Ectodermal cell (in vitro differentiated cells): ENCODE results near the gene PNMA8A.

Experiments used
- H3K27ac ChIP-seq: 2 replicates; pipeline ENCODE4 v1.7.0; 2013; ENCODE audit warnings: mild to moderate bottlenecking, low read depth, low read length; ENCODE audit not compliant: insufficient read depth, poor library complexity, severe bottlenecking
- H3K27me3 ChIP-seq: 2 replicates; pipeline ENCODE4 v1.7.0; 2013; ENCODE audit warnings: mild to moderate bottlenecking, low read length; ENCODE audit not compliant: insufficient read depth, control insufficient read depth, poor library complexity, severe bottlenecking
- H3K36me3 ChIP-seq: one replicate; pipeline ENCODE4 v1.7.0; 2013; ENCODE audit warnings: low read length; ENCODE audit not compliant: control insufficient read depth, insufficient read depth
- H3K4me1 ChIP-seq: one replicate; pipeline ENCODE4 v1.7.0; 2013; ENCODE audit warnings: low read length; ENCODE audit not compliant: control insufficient read depth, insufficient read depth
- H3K4me3 ChIP-seq: 2 replicates; pipeline ENCODE4 v1.7.0; 2013; ENCODE audit warnings: low read depth, low read length, control low read depth; ENCODE audit not compliant: insufficient read depth
- H3K9me3 ChIP-seq: 2 replicates; pipeline ENCODE4 v1.7.0; 2013; ENCODE audit warnings: mild to moderate bottlenecking, low read length, moderate library complexity; ENCODE audit not compliant: control insufficient read depth
- WGBS, 2 experiments: methylation state at CpG; one replicate each; pipeline ENCODE4 v1.1.7; 2013; ENCODE audit warnings: missing lambda C conversion rate in 2 of 2; 5-methylcytosine and 5-hydroxymethylcytosine counted together

Gene PNMA8A

DNA sequence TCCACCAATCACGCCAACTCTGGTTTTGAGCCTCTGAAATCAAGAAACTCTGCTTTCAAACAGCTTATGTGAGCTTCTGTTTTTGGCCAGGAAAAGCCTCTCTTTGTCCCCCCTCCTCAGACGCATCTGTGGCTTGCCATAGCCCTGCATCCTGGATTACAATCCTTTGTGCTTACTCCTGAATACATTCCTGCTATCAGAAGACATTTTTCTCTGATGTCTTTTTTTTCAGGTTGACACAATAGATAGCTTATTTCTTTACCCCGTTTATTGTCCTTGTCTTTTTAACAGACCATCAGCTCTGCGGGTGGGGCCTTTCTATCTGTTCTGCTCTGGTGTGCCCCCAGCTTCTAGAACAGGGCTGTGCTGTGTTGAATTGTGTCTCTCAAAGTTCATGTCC lies 13.3 kb upstream of the PNMA8A start:
- Histone ChIP-seq H3K36me3 (no peaks in the 10 kb centered on the region), H3K4me3 (no peak overlapping the region), H3K9me3 (no peaks in the 10 kb centered on the region), H3K27ac (no peak overlapping the region), H3K27me3 (peaks cover 34% of the 10 kb centered on the region), H3K4me1 (peaks cover 13% of the 10 kb centered on the region)
- 74 to 79% methylated on average over 4 of the region's 4 CpGs for WGBS, 2 experiments

DNA sequence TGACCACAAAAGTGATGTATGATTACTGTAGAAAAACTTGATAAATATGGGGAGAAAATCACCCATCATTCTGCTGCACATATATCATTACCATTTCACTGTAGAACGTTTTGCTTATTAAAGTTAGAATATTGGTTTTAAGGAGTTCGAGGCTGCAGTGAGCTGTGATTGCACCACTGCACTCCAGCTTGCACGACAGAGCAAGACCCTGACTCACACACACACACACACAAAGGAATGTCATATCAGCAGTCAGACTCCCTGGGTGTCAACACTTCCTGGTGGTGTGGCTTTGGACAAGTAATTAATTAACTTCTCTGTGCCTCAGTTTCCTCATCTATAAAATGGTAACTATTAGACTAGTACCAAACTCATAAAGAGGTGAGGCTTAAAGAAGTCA lies 11.3 kb upstream of the PNMA8A start:
- no peaks in the 10 kb centered on the region for H3K36me3 ChIP-seq
- H3K27me3 ChIP-seq = peaks cover 13% of the 10 kb centered on the region
- H3K4me1 ChIP-seq = peaks cover 13% of the 10 kb centered on the region
- H3K27ac ChIP-seq = no peak overlapping the region
- no peak overlapping the region for H3K4me3 ChIP-seq
- WGBS, 2 experiments = 57 to 83% methylated on average over 1 to 3 of the region's 3 CpGs
- no peaks in the 10 kb centered on the region for H3K9me3 ChIP-seq

DNA sequence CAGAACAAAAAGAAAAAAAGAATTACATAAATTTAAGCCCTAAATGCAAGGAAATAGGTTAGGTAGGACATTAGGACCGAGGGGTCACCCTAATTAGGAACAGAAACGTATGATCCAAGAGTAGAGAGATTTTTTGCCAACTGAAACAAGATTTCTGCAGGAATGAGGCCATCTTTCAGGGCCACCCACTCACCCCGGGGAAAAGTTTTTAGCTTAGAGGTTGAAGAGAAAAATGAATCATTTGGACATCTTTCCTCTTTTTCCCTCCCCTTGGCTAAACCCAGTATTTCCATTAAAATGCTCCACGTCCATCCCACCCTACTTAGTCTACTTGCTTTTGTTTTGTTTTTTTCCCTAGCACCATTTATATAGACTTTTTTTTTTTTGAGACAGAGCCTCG lies 10.6 kb upstream of the PNMA8A start:
- Histone ChIP-seq H3K9me3 (no peaks in the 10 kb centered on the region), H3K27ac (no peak overlapping the region), H3K4me1 (peaks cover 13% of the 10 kb centered on the region), H3K4me3 (no peak overlapping the region), H3K36me3 (no peaks in the 10 kb centered on the region), H3K27me3 (peaks cover 6% of the 10 kb centered on the region)
- WGBS, 2 experiments = 88 to 93% methylated on average over 5 of the region's 5 CpGs

DNA sequence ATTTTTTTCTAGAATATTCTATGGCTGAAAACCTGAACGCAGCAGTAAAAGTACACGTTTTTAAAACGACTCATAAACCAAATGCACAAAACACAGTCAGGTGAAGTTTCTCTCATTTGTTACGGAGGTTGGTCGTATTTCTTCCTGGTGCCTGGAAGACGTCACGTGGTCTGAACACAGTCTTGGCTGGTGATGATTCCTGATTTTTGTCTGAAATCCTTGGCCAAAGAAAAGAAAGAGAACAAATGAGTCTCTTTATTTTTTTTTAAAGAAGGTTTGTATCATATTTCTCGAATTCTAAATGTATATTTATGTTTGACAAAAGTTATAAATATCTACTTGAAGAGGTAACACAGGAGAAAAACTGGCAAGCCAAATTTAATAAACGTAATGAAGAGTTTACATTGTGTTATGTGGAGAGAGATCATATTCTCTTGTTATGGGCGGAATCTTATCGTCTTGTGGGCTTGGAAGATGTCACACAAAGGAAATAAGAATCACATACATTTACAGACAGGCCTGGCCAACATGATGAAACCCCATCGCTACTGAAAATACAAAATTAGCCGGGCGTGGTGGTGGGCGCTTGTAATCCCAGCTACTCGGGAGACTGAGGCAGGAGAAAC lies 10.0 kb upstream of the PNMA8A start:
- 89 to 90% methylated on average over 15 to 16 of the region's 16 CpGs for WGBS, 2 experiments
- Histone ChIP-seq H3K27ac (no peak overlapping the region), H3K27me3 (peaks cover under 1% of the 10 kb centered on the region), H3K36me3 (no peaks in the 10 kb centered on the region), H3K4me1 (peaks cover 13% of the 10 kb centered on the region), H3K4me3 (no peak overlapping the region), H3K9me3 (no peaks in the 10 kb centered on the region)

DNA sequence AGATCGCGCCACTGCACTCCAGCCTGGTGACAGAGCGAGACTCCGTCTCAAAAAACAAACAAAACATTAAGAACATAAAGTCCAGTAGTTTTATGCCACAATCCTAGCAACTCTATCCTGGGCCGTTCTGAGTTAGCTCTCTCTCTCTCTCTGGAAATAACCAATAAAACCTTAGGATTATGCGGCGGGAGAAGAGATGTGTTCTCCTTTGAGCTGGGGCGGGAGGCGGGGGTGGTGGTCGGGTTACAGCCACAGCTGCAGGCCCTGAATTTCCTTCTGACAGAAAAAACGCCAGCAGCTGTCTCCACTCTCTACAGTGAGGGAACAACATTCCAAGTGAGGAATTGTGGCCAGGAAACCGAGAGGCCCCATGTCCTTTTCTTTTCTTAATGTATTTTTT lies 9.1 kb upstream of the PNMA8A start:
- Histone ChIP-seq H3K9me3 (no peaks in the 10 kb centered on the region), H3K4me3 (no peak overlapping the region), H3K27me3 (no peaks in the 10 kb centered on the region), H3K36me3 (no peaks in the 10 kb centered on the region), H3K27ac (peak overlapping the region; percentile 17), H3K4me1 (peaks cover 13% of the 10 kb centered on the region)
- 36 to 41% methylated on average over 12 of the region's 12 CpGs for WGBS, 2 experiments

DNA sequence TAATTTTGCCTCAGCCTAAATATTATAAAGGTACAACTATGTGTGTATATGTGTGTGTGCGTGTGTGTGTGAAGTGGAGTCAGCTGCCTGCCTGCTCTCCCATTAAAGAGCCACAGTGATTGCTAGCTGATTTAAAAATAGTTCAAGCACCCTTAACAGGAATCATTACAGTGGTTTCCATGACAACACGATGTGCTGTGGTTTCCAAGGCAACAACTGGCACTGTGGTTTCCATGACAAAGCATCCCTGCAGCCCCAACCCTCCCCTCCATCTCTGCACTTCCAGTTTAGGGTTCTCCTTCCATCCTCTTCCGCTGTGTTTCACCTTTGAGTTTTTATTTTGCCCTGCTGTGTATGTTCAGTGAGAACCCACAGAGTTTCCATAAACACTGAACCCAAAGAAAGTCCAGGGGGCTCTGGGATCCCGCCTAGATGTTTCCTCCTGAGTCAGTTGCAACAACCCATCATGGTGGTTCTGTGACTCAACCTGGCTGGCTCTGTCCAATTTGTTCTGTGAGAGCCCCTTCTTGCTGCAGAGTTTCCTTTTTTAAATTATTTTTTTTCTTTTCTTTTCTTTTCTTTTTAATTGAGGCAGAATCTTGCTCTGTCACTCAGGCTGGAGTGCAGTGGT lies 7.1 kb upstream of the PNMA8A start:
- Histone ChIP-seq H3K4me3 (no peak overlapping the region), H3K9me3 (no peaks in the 10 kb centered on the region), H3K27ac (no peak overlapping the region), H3K36me3 (no peaks in the 10 kb centered on the region), H3K27me3 (no peaks in the 10 kb centered on the region), H3K4me1 (peaks cover 8% of the 10 kb centered on the region)
- WGBS, 2 experiments = 39 to 50% methylated on average over 4 of the region's 4 CpGs

DNA sequence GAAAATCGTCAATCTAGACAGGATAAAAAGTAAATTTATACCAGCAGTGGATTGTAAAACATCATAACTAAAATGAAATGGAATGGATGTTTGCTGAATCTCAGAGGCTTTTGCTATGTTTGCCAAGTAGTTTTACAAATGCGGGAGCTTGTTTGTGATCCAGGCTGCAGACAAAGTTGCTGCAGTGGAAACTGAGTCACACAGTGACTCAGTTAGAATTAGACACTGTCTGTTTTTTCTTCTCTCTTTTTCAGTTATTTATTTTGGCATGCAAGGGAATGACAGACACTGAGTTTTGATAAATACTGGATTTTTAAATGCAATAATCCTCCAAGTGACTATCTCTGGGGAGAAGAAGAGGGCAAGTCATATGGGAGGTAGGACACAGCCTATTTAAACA lies 4.6 kb upstream of the PNMA8A start:
- Histone ChIP-seq H3K9me3 (no peaks in the 10 kb centered on the region), H3K27me3 (no peaks in the 10 kb centered on the region), H3K27ac (no peak overlapping the region), H3K4me1 (peaks cover 9% of the 10 kb centered on the region), H3K36me3 (no peaks in the 10 kb centered on the region), H3K4me3 (no peak overlapping the region)
- 98 to 99% methylated on average over 2 of the region's 2 CpGs for WGBS, 2 experiments

DNA sequence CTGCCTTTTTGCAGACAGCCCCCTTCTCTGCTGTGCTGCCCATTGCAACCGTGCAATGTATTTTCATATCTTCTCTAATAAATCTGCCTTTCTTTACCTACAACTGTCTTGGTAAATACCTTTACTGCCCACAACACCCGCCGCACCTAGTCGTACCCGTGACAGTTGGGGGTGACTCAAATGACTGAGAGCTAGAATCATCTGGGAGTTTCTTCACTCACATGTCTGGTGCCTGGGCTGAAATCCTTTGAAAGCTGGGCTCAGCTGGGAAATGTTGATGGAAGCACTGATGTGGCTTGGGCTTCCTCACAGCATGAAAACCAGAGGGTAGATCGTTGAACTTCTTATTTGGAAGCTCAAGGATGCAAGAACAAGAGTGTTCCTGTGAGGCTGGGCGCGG lies 2.8 kb upstream of the PNMA8A start:
- Histone ChIP-seq H3K4me3 (no peak overlapping the region), H3K9me3 (no peaks in the 10 kb centered on the region), H3K36me3 (peaks cover 4% of the 10 kb centered on the region), H3K27me3 (no peaks in the 10 kb centered on the region), H3K27ac (no peak overlapping the region), H3K4me1 (peaks cover 5% of the 10 kb centered on the region)
- 94 to 95% methylated on average over 8 of the region's 8 CpGs for WGBS, 2 experiments

DNA sequence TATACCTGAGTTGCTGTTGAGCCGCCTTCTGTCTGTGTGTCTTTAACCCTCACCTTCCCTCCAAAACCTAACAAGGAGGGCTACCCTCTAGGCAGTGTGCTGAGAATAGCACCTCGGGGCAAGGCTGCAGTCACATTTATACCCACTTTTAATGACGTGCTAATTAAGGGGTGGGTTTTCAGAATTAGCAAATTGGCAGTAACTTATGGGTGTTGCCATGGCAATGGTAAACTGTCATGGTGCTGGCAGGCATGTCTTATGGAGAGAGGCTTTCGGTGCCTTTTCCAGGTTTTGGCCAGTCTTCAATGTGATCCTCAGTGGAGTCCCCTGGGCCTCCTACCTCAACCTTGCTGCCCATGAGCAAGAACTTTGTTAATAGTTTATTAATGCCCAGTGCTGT lies 1.2 kb upstream of the PNMA8A start:
- H3K36me3 ChIP-seq = peaks cover 9% of the 10 kb centered on the region
- 89 to 91% methylated on average over 4 of the region's 4 CpGs for WGBS, 2 experiments
- peaks cover 5% of the 10 kb centered on the region for H3K4me1 ChIP-seq
- H3K27ac ChIP-seq = no peak overlapping the region
- no peaks in the 10 kb centered on the region for H3K9me3 ChIP-seq
- no peak overlapping the region for H3K4me3 ChIP-seq
- no peaks in the 10 kb centered on the region for H3K27me3 ChIP-seq

DNA sequence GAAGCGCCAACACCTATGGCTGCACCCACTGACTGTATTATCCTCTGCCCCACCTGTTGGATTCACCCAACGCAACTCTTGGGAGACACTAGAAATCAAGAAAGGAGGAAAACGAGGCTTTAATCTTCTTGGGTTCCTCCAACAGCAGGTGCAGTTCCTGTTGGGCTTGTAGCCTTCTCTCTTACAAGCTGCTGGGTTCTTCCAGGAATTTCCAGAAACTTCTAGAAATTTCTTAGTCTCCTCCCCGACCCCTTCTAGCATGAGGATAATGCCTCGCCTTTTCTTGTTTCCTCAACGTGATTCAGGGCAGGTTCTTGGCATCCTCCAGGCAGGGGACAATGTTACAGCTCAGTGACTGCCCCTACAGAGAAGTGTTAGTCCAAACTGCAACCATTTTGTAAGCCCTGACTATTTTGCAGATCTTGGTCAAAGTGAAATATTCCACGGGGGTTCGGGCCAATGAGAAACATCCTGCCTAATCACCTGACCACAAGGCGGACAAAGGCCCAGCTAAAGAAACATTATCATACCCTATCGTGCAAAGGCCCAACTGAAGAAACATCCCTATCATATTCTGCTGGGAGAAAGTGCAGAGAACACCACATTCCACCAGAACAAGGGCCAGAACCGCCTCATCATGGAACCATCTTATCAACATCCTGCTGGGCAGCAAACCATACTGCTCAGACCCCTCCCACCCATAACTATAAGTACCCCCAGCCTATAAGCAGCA lies 614 bp upstream of the PNMA8A start:
- H3K27me3 ChIP-seq = no peaks in the 10 kb centered on the region
- peaks cover 9% of the 10 kb centered on the region for H3K36me3 ChIP-seq
- peaks cover 5% of the 10 kb centered on the region for H3K4me1 ChIP-seq
- H3K27ac ChIP-seq = peak overlapping the region; percentile 44
- peak overlapping the region; percentile 79 for H3K4me3 ChIP-seq
- 67 to 69% methylated on average over 11 of the region's 11 CpGs for WGBS, 2 experiments
- no peaks in the 10 kb centered on the region for H3K9me3 ChIP-seq
